HEK293 (cell line): ENCODE results near the gene EEF2.
"Not testable (repeated sequence)": the region's sequence is repeated elsewhere in the genome, so short reads cannot be mapped to it uniquely, and the experiment has no call there.

Experiments
- CTCF ChIA-PET: fragments of 350-600 bp; formaldehyde crosslinking; extraction: SDS; loops from one replicate; lab custom pipeline; 2021; ENCODE audit warnings: antibody characterized with exemption; lab: Yijun Ruan, JAX
- POLR2A ChIA-PET: fragments of 300-600 bp; formaldehyde crosslinking; extraction: SDS; loops from one replicate; lab custom pipeline; 2020; ENCODE audit warnings: antibody characterized with exemption, inconsistent platforms; lab: Yijun Ruan, JAX
- H3K27ac ChIP-seq: fragments of 200-500 bp; sonication (Bioruptor generic); 2 replicates; pipeline ENCODE4 v1.5.1; 2014; ENCODE audit warnings: low read depth, low read length, control low read depth, inconsistent platforms; ENCODE audit errors: extremely low read depth
- H3K36me3 ChIP-seq, 2 experiments: fragments of 200-500 bp in 1 of 2; sonication (Bioruptor generic) in 1 of 2; 1 replicate in 1 of 2; 2 replicates in 1 of 2; pipeline ENCODE4 v1.5.1; 2014 to 2017; ENCODE audit warnings: inconsistent platforms in 2 of 2, low read length in 2 of 2; ENCODE audit not compliant: control insufficient read depth in 2 of 2, insufficient read depth in 1 of 2
- H3K4me1 ChIP-seq: fragments of 200-500 bp; sonication (Bioruptor generic); 2 replicates; pipeline ENCODE4 v1.5.1; 2014; ENCODE audit warnings: mild to moderate bottlenecking, low read length, inconsistent platforms; ENCODE audit not compliant: control insufficient read depth, insufficient read depth
- H3K4me3 ChIP-seq: 2 replicates; pipeline ENCODE4 v1.5.1; 2011; ENCODE audit warnings: low read depth, mild to moderate bottlenecking, control low read depth, low read length, moderate library complexity
- H3K9me3 ChIP-seq: fragments of 200-500 bp; sonication (Bioruptor generic); 2 replicates; pipeline ENCODE4 v1.5.1; 2014; ENCODE audit warnings: low read depth, low read length, inconsistent platforms; ENCODE audit not compliant: control insufficient read depth, insufficient read depth
- EGR2 ChIP-seq: fragments of 450-650 bp; formaldehyde crosslinking; IDR thresholded peaks from 2 replicates; pipeline ENCODE4 v1.5.1; 2016; ENCODE audit warnings: low read depth, missing biosample characterization, missing genetic modification characterization
- GLIS1 ChIP-seq: fragments of 450-650 bp; formaldehyde crosslinking; IDR thresholded peaks from 2 replicates; pipeline ENCODE4 v1.5.1; 2016; ENCODE audit warnings: missing biosample characterization, missing genetic modification characterization
- INSM2 ChIP-seq: fragments of 450-650 bp; formaldehyde crosslinking; IDR thresholded peaks from 2 replicates; pipeline ENCODE4 v1.5.1; 2016; ENCODE audit warnings: missing biosample characterization, missing genetic modification characterization
- MYNN ChIP-seq: fragments of 450-650 bp; formaldehyde crosslinking; IDR thresholded peaks from 2 replicates; pipeline ENCODE4 v1.5.1; 2016; ENCODE audit warnings: missing biosample characterization, missing genetic modification characterization, borderline replicate concordance
- OSR2 ChIP-seq: fragments of 450-650 bp; formaldehyde crosslinking; IDR thresholded peaks from 2 replicates; pipeline ENCODE4 v1.5.1; 2016; ENCODE audit warnings: missing biosample characterization, missing genetic modification characterization
- SP3 ChIP-seq: fragments of 450-650 bp; formaldehyde crosslinking; IDR thresholded peaks from 2 replicates; pipeline ENCODE4 v1.5.1; 2016; ENCODE audit warnings: missing biosample characterization, missing genetic modification characterization
- ZFHX2 ChIP-seq: fragments of 450-650 bp; formaldehyde crosslinking; conservative IDR thresholded peaks from 2 replicates; pipeline ENCODE4 v1.5.1; 2016; ENCODE audit warnings: missing biosample characterization, missing genetic modification characterization
- ZIC2 ChIP-seq: fragments of 450-650 bp; formaldehyde crosslinking; IDR thresholded peaks from 2 replicates; pipeline ENCODE4 v1.5.1; 2016; ENCODE audit warnings: missing biosample characterization, missing genetic modification characterization
- ZNF121 ChIP-seq: fragments of 450-650 bp; formaldehyde crosslinking; IDR thresholded peaks from 2 replicates; pipeline ENCODE4 v1.5.1; 2016; ENCODE audit warnings: missing biosample characterization, missing genetic modification characterization
- ZNF140 ChIP-seq: fragments of 450-650 bp; formaldehyde crosslinking; IDR thresholded peaks from 2 replicates; pipeline ENCODE4 v1.5.1; 2016; ENCODE audit warnings: missing biosample characterization, missing genetic modification characterization
- ZNF202 ChIP-seq: fragments of 450-650 bp; formaldehyde crosslinking; IDR thresholded peaks from 2 replicates; pipeline ENCODE4 v1.5.1; 2016; ENCODE audit warnings: missing biosample characterization, missing genetic modification characterization, borderline replicate concordance
- ZNF23 ChIP-seq: fragments of 450-650 bp; formaldehyde crosslinking; IDR thresholded peaks from 2 replicates; pipeline ENCODE4 v1.5.1; 2016; ENCODE audit warnings: missing biosample characterization, missing genetic modification characterization, borderline replicate concordance
- ZNF280C ChIP-seq: fragments of 450-650 bp; formaldehyde crosslinking; IDR thresholded peaks from 2 replicates; pipeline ENCODE4 v1.5.1; 2016; ENCODE audit warnings: missing biosample characterization, missing genetic modification characterization
- ZNF366 ChIP-seq: fragments of 450-650 bp; formaldehyde crosslinking; conservative IDR thresholded peaks from 2 replicates; pipeline ENCODE4 v1.5.1; 2016; ENCODE audit warnings: missing biosample characterization, missing genetic modification characterization
- ZNF521 ChIP-seq: fragments of 450-650 bp; formaldehyde crosslinking; IDR thresholded peaks from 2 replicates; pipeline ENCODE4 v1.5.1; 2017; ENCODE audit warnings: missing biosample characterization, mild to moderate bottlenecking, missing genetic modification characterization
- ZNF549 ChIP-seq: fragments of 450-650 bp; IDR thresholded peaks from 2 replicates; pipeline ENCODE4 v1.5.1; 2018; ENCODE audit warnings: missing biosample characterization, missing genetic modification characterization, mild to moderate bottlenecking, inconsistent platforms, moderate library complexity
- ZNF555 ChIP-seq: fragments of 450-650 bp; formaldehyde crosslinking; conservative IDR thresholded peaks from 2 replicates; pipeline ENCODE4 v1.5.1; 2017; ENCODE audit warnings: missing biosample characterization, mild to moderate bottlenecking, missing genetic modification characterization, inconsistent platforms
- ZNF596 ChIP-seq: fragments of 450-650 bp; IDR thresholded peaks from 2 replicates; pipeline ENCODE4 v1.5.0; 2018; ENCODE audit warnings: missing biosample characterization, mild to moderate bottlenecking, missing genetic modification characterization, moderate library complexity
- ZNF600 ChIP-seq: fragments of 450-650 bp; formaldehyde crosslinking; IDR thresholded peaks from 2 replicates; pipeline ENCODE4 v1.5.1; 2016; ENCODE audit warnings: missing biosample characterization, missing genetic modification characterization
- ZNF654 ChIP-seq: fragments of 450-650 bp; formaldehyde crosslinking; IDR thresholded peaks from 2 replicates; pipeline ENCODE4 v1.5.1; 2016; ENCODE audit warnings: low read depth, missing biosample characterization, missing genetic modification characterization
- ZNF792 ChIP-seq: fragments of 450-650 bp; formaldehyde crosslinking; IDR thresholded peaks from 2 replicates; pipeline ENCODE4 v1.5.1; 2016; ENCODE audit warnings: missing biosample characterization, missing genetic modification characterization
- TF ChIP-seq, protein P1 (sequence below): fragments of 450-650 bp; formaldehyde crosslinking; IDR thresholded peaks from 2 replicates; pipeline ENCODE4 v1.5.1; 2016; ENCODE audit warnings: missing biosample characterization, missing genetic modification characterization

The EEF2 gene

GRCh38 chr19:3949294-3949693 lies 36.0 kb downstream of the EEF2 start:
- Histone ChIP-seq H3K27ac (no peak overlapping the region), H3K4me1 (no peaks in the 10 kb centered on the region), H3K36me3 (no peaks in the 10 kb centered on the region), H3K9me3 (no peaks in the 10 kb centered on the region), H3K4me3 (no peak overlapping the region)
- CTCF ChIA-PET: no interaction called here
- TF ChIP-seq ZNF521 (tag by site-specific recombination) (no peak), ZNF600 (no peak), ZNF654 (tag by site-specific recombination) (no peak), ZNF23 (tag by site-specific recombination) (no peak), MYNN (tag by site-specific recombination) (no peak), ZNF202 (no peak), SP3 (tag by site-specific recombination) (no peak), ZNF140 (tag by site-specific recombination) (no peak), OSR2 (tag by site-specific recombination) (no peak), INSM2 (tag by site-specific recombination) (no peak), ZNF121 (tag by site-specific recombination) (no peak), ZNF792 (tag by site-specific recombination) (no peak), ZNF549 (no peak), ZNF555 (no peak), ZNF280C (tag by site-specific recombination) (no peak)
- POLR2A ChIA-PET: no interaction called here

DNA sequence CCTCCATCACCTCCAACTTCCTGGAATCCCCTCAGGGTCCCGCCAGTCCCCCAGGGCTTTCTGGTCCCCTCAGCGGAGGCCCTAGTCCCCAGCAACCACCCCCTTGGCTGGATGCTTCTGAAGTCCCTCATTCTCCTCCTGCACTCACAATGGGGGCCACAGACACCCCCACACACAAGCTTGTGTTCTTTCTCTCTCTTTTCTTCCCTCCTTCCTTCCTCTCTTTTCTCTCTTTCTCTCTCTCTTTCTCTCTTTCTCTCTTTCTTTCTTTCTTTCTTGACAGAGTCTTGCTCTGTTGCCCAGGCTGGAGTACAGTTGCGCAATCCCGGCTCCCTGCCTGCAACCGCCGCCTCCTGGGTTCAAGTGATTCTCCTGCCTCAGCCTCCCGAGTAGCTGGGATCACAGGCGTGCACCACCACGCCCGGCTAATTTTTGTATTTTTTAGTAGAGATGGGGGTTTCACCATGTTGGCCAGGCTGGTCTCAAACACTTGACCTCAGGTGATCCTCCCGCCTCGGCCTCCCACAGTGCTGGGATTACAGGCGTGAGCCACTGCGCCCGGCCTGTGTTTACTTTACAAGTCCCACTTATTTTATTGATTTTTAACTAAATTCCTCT lies 37.8 kb downstream of the EEF2 start:
- POLR2A ChIA-PET, H3K4me3 ChIP-seq, H3K9me3 ChIP-seq, H3K4me1 ChIP-seq, CTCF ChIA-PET, H3K36me3 ChIP-seq, H3K27ac ChIP-seq: not testable (repeated sequence)
- peak; percentile 45; the same call in 1 of the 2 replicates for TF ChIP-seq ZNF121 (tag by site-specific recombination)
- peak; percentile 88 for TF ChIP-seq ZNF366 (tag by site-specific recombination)
- TF ChIP-seq, protein P1, sequence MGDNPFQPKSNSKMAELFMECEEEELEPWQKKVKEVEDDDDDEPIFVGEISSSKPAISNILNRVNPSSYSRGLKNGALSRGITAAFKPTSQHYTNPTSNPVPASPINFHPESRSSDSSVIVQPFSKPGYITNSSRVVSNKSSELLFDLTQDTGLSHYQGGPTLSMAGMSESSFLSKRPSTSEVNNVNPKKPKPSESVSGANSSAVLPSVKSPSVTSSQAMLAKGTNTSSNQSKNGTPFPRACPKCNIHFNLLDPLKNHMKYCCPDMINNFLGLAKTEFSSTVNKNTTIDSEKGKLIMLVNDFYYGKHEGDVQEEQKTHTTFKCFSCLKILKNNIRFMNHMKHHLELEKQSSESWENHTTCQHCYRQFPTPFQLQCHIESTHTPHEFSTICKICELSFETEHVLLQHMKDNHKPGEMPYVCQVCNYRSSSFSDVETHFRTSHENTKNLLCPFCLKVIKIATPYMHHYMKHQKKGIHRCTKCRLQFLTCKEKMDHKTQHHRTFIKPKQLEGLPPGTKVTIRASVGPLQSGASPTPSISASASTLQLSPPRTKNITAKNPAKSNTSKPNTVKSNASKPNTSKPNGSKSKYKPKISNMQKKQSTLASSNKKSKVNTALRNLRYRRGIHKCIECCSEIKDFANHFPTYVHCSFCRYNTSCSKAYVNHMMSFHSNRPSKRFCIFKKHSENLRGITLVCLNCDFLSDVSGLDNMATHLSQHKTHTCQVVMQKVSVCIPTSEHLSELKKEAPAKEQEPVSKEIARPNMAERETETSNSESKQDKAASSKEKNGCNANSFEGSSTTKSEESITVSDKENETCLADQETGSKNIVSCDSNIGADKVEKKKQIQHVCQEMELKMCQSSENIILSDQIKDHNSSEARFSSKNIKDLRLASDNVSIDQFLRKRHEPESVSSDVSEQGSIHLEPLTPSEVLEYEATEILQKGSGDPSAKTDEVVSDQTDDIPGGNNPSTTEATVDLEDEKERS (tag by site-specific recombination): 0 out of 2 replicates have a peak, but pooled peaks have one; percentile 47
- peak; percentile 83 for TF ChIP-seq ZFHX2 (tag by site-specific recombination)
- TF ChIP-seq EGR2 (tag by site-specific recombination): peak; percentile 71
- TF ChIP-seq GLIS1: peak; percentile 29; the same call in 1 of the 2 replicates
- TF ChIP-seq ZIC2: 0 out of 2 replicates have a peak, but pooled peaks have one; percentile 20
- peak; percentile 63; the same call in 1 of the 2 replicates for TF ChIP-seq ZNF596 (tag by site-specific recombination)
